ENCODE results near the gene TUBA3D. TPM values are rescaled to one million over a fixed set of nuclear protein-coding genes. Genes with fewer than 3 reads are reported as not detected.
"Not testable (repeated sequence)": the region's sequence is repeated elsewhere in the genome, so short reads cannot be mapped to it uniquely, and the experiment has no call there.

Gene TUBA3D
- total and polyA plus RNA-seq, 5 donors from 2014 or later: not detected

DNA sequence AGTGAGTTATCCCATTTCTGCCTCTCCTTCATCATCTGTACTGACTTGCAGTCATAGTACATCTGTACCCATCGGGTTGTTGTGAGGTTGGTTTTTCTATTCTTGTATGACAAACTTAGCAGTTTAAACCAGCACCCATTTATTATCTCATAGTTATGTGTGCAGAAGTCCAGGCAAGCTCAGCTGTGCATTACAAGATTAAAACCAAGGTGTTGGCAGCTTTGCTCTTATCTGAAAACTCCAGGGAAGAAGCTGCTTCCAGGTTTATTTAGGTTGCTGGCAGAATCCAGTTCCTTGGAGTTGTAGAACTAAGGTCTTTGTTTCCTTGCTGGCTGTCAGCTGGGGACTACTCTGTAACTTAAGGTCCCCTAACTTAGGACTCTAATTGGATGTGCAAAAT, 19.6 kb downstream of the TUBA3D start:
- Mint-ChIP-seq H3K4me1 (peaks cover 0 to 45% (median 16%) of the 10 kb centered on the region in 4 donors), H3K4me3 (peak overlapping the region; percentile 57 to 100 (median 77)), H3K27ac (peak overlapping the region; percentile 1 to 68 (median 56))
- DNase-seq; H3K36me3 Mint-ChIP-seq; ATAC-seq (ENCODE audit: low read depth in 2 of 2); H3K9me3 ChIP-seq (ENCODE audit: control insufficient read depth in 2 of 2, low read length in 2 of 2); H3K27me3 ChIP-seq (ENCODE audit: control insufficient read depth, insufficient read depth, low read length); H3K9me3 Mint-ChIP-seq; H3K4me3 ChIP-seq (ENCODE audit: low read depth, low read length); H3K27me3 Mint-ChIP-seq; H3K27ac ChIP-seq (ENCODE audit: insufficient read depth, low read length, poor library complexity, severe bottlenecking): not testable (repeated sequence)
- H3K4me1 ChIP-seq (ENCODE audit: control insufficient read depth, insufficient read depth, low read length, poor library complexity, severe bottlenecking): peaks cover 22% of the 10 kb centered on the region
- H3K36me3 ChIP-seq (ENCODE audit: control insufficient read depth, insufficient read depth, low read length): peaks cover 18% of the 10 kb centered on the region

DNA sequence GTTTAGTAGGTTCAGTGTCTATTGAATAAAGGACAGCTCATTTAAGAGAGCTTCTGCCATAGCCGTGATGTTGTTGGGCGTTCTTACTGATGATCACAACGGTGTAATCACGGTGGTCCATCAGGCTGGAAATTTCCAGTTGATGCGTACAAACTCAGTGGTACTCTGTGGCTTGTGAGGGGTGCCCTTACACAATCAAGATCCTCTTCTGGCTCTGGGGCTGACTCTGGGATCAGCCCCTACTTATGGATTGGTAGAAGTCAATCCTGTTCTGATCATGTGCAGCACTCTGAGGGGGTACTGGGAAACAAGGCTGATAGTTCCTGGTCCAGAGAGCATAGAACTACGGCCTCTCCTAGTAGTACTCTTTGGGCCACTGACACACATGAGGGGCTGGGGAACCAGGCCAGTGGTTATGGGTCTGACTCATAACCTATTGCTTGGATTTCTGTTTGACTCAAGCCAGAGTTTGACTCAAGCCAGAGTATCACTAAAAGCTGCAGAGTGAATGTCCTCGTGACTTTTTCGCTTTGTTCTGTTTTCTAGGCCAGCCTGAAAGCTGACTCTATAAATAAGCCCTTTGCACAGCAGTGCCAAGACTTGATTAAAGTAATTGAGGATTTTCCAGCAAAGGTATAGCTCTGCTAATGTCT, 22.5 kb downstream of the TUBA3D start:
- H3K4me1 ChIP-seq (ENCODE audit: control insufficient read depth, insufficient read depth, low read length, poor library complexity, severe bottlenecking); DNase-seq; H3K36me3 Mint-ChIP-seq; H3K27ac Mint-ChIP-seq; H3K27me3 Mint-ChIP-seq; H3K4me3 ChIP-seq (ENCODE audit: low read depth, low read length); H3K9me3 Mint-ChIP-seq; H3K27ac ChIP-seq (ENCODE audit: insufficient read depth, low read length, poor library complexity, severe bottlenecking); ATAC-seq (ENCODE audit: low read depth in 2 of 2); H3K27me3 ChIP-seq (ENCODE audit: control insufficient read depth, insufficient read depth, low read length); H3K9me3 ChIP-seq (ENCODE audit: control insufficient read depth in 2 of 2, low read length in 2 of 2): not testable (repeated sequence)
- peaks cover 29% of the 10 kb centered on the region for H3K36me3 ChIP-seq (ENCODE audit: control insufficient read depth, insufficient read depth, low read length)
- Mint-ChIP-seq H3K4me3 (peak overlapping the region in 1 of 4 donors; percentile 56), H3K4me1 (peaks cover 0 to 33% (median 10%) of the 10 kb centered on the region in 4 donors)

DNA sequence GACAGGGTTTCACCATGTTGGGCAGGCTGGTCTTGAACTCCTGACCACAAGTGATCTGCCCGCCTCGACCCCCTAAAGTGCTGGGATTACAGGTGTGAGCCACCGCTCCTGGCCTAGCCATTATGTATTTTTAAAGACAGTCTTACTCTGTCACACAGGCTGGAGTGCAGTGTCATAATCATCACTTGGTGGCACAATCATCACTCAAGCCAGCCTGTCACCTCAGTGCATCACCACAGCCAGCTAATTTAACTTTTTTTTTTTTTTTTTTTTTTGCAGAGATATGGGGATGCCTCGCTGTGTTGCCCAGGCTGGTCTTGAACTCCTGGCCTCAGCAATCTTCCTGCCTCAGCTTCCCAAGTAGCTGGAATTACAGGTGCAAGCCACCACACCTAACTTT, 27.7 kb downstream of the TUBA3D start:
- not testable (repeated sequence) for H3K9me3 ChIP-seq (ENCODE audit: control insufficient read depth in 2 of 2, low read length in 2 of 2); ATAC-seq (ENCODE audit: low read depth in 2 of 2); H3K4me3 Mint-ChIP-seq

DNA sequence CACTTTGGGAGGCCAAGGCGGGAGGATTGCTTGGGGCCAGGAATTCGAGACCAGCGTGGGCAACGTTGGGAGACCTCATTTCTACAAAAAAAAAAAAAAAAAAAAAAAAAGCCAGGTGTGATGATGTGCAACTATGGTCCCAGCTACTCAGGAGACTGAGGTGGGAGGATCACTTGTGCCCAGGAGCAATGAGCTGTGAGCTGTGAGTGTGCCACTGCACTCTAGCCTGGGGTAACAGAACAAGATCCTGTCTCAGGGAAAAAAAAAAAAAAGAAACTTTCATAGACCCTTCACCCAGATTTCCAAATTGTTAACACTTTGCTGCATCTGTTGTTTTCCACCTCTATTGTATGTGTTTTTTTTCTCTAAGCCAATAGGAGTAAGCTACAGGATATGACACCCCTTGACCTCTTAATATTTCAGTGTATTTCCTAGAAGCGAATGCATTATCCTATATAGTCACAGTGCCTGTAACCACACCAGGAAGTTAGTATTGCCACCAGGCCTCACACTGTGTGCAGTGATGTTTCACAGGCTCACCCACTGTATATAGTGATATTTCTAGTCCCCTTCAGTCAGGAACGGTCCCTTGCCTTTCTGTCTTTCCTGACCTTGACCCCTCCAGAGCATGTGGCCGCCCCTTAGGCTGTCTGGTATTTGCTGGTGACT, 28.3 kb downstream of the TUBA3D start:
- H3K36me3 Mint-ChIP-seq: peaks cover 32% of the 10 kb centered on the region
- peak in 1 of 3 donors; percentile 28 for DNase-seq
- not testable (repeated sequence) for H3K4me1 Mint-ChIP-seq; H3K9me3 Mint-ChIP-seq; H3K27ac ChIP-seq (ENCODE audit: insufficient read depth, low read length, poor library complexity, severe bottlenecking); H3K27ac Mint-ChIP-seq; H3K4me3 ChIP-seq (ENCODE audit: low read depth, low read length); H3K27me3 ChIP-seq (ENCODE audit: control insufficient read depth, insufficient read depth, low read length); H3K4me1 ChIP-seq (ENCODE audit: control insufficient read depth, insufficient read depth, low read length, poor library complexity, severe bottlenecking); H3K4me3 Mint-ChIP-seq; H3K9me3 ChIP-seq (ENCODE audit: control insufficient read depth in 2 of 2, low read length in 2 of 2); H3K27me3 Mint-ChIP-seq
- H3K36me3 ChIP-seq (ENCODE audit: control insufficient read depth, insufficient read depth, low read length): peaks cover 63% of the 10 kb centered on the region
- ATAC-seq (ENCODE audit: low read depth in 2 of 2): peak in 1 of 2 donors; percentile 61

More for the DNA sequence above, 27.7 kb downstream of the TUBA3D start:
- not testable (repeated sequence) for H3K27ac Mint-ChIP-seq; H3K4me1 Mint-ChIP-seq; H3K4me1 ChIP-seq (ENCODE audit: control insufficient read depth, insufficient read depth, low read length, poor library complexity, severe bottlenecking); H3K9me3 Mint-ChIP-seq; DNase-seq; H3K27me3 ChIP-seq (ENCODE audit: control insufficient read depth, insufficient read depth, low read length); H3K4me3 ChIP-seq (ENCODE audit: low read depth, low read length); H3K27ac ChIP-seq (ENCODE audit: insufficient read depth, low read length, poor library complexity, severe bottlenecking); H3K27me3 Mint-ChIP-seq
- H3K36me3 ChIP-seq (ENCODE audit: control insufficient read depth, insufficient read depth, low read length): peaks cover 62% of the 10 kb centered on the region
- peaks cover 32% of the 10 kb centered on the region for H3K36me3 Mint-ChIP-seq

DNA sequence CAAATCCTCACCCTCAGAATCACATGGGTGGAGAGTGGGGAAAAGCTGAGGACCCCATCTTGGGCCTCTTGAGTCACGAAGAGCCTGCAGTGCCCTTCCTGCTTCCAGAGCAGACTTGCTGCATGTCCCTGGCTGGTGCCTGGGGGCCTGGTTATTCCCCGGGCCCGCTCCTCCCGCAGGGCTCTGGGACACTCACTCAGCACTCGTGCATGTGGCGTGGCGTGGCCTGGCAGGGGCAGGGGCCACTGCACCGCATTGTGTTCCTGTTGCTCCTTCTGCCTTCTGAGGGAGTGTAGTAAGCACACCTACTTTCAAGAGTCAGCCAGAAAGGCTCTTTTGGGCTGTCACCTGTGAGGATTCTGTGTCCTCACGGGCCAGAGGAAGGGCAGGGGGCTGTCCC, 33.7 kb downstream of the TUBA3D start:
- peaks cover 30% of the 10 kb centered on the region for H3K36me3 Mint-ChIP-seq
- peaks cover 50% of the 10 kb centered on the region for H3K36me3 ChIP-seq (ENCODE audit: control insufficient read depth, insufficient read depth, low read length)
- DNase-seq (no peak), ATAC-seq (ENCODE audit: low read depth in 2 of 2) (no peak)
- H3K27ac ChIP-seq (ENCODE audit: insufficient read depth, low read length, poor library complexity, severe bottlenecking): no peak overlapping the region
- H3K4me3 ChIP-seq (ENCODE audit: low read depth, low read length): no peak overlapping the region
- no peaks in the 10 kb centered on the region for H3K27me3 Mint-ChIP-seq
- H3K4me1 Mint-ChIP-seq: no peaks in the 10 kb centered on the region
- H3K9me3 ChIP-seq (ENCODE audit: control insufficient read depth in 2 of 2, low read length in 2 of 2): no peaks in the 10 kb centered on the region
- no peak overlapping the region for H3K4me3 Mint-ChIP-seq
- H3K27ac Mint-ChIP-seq: no peak overlapping the region
- no peaks in the 10 kb centered on the region for H3K27me3 ChIP-seq (ENCODE audit: control insufficient read depth, insufficient read depth, low read length)
- no peaks in the 10 kb centered on the region for H3K9me3 Mint-ChIP-seq
- no peaks in the 10 kb centered on the region for H3K4me1 ChIP-seq (ENCODE audit: control insufficient read depth, insufficient read depth, low read length, poor library complexity, severe bottlenecking)

DNA sequence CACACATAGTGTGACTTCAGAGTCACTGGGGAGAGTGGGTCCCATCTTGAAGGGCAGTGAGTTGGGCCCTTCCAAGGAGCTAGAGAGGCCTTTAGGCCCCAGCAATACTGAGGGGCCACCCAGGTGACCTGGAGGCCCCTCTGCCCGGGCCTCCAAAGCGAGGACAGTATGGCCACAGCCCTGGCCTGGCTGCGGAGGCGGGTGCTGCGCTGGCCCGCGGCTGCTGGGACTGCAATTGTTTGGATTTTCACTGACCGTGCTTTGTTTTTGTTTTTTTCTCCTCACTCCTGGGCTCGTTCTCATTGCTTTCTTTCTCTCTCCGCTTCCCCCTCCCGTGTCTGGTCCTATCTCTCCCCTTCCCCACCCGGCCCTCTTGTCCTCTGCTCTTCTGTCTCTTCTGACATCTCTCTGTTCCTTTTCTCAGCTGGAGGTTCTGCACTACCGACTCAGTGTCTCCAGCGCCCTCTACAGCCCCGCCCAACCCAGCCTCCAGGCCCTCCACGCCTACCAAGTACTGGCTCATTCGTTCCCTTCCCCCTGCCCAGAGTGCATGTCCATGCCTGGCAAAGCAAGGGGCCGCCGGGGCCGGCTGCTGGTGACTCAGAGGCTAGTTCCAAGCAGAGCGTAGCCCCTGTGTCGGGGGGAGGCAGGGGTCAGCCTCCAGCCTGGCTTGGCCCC, 35.5 kb downstream of the TUBA3D start:
- DNase-seq; ATAC-seq (ENCODE audit: low read depth in 2 of 2); H3K4me1 ChIP-seq (ENCODE audit: control insufficient read depth, insufficient read depth, low read length, poor library complexity, severe bottlenecking); H3K27me3 ChIP-seq (ENCODE audit: control insufficient read depth, insufficient read depth, low read length); H3K4me3 ChIP-seq (ENCODE audit: low read depth, low read length); H3K27me3 Mint-ChIP-seq; H3K4me3 Mint-ChIP-seq; H3K27ac ChIP-seq (ENCODE audit: insufficient read depth, low read length, poor library complexity, severe bottlenecking); H3K9me3 ChIP-seq (ENCODE audit: control insufficient read depth in 2 of 2, low read length in 2 of 2); H3K4me1 Mint-ChIP-seq; H3K27ac Mint-ChIP-seq; H3K9me3 Mint-ChIP-seq: not testable (repeated sequence)
- H3K36me3 ChIP-seq (ENCODE audit: control insufficient read depth, insufficient read depth, low read length): peaks cover 38% of the 10 kb centered on the region
- H3K36me3 Mint-ChIP-seq: peaks cover 21% of the 10 kb centered on the region

DNA sequence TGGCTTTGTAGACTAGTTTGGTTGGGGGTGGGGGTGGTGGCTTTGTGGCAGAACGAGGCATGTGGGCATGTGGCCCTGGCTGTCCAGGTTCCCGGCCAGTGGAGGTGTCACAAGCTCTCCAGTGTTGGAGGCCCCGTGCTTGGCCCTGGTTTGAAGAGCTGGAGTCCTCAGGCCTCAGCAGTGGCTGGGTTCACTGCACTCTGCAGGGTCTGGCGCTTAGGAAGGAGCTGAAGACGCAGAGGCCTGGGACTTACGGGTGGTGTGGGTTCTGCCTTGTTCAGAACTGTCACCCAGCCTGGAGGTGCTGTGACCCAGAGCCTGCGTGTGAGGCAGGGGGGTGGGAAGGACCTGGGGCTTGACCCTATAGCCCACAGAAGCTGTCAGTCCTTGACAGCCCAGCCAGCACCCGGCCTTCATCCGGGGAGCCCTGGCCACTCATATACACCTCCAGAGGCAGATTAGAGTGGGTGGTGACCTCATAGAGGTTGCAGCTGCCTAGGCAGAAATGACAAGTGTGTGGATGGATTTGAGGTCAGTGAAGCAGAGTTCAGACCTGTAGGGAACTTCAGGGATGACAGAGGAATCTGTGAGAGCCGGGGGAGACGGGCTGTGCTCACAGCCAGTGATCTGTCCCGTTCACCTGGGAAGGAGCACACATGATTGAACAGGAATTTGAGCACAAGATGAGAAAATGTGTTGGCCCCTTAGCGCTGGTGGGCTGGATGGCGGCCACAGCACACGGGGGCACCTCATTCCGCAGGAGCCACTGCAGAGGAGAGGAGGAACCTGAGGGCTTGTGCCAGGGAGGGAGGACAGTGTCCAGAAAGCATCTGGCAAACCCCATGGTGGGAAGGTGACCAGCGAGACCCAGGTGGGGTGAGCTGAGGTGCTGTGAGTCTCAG, 36.3 kb downstream of the TUBA3D start:
- not testable (repeated sequence) for H3K27me3 ChIP-seq (ENCODE audit: control insufficient read depth, insufficient read depth, low read length); H3K27ac ChIP-seq (ENCODE audit: insufficient read depth, low read length, poor library complexity, severe bottlenecking); H3K9me3 ChIP-seq (ENCODE audit: control insufficient read depth in 2 of 2, low read length in 2 of 2); H3K4me1 Mint-ChIP-seq; H3K9me3 Mint-ChIP-seq; H3K4me1 ChIP-seq (ENCODE audit: control insufficient read depth, insufficient read depth, low read length, poor library complexity, severe bottlenecking); H3K4me3 ChIP-seq (ENCODE audit: low read depth, low read length); DNase-seq; H3K4me3 Mint-ChIP-seq; H3K27me3 Mint-ChIP-seq; ATAC-seq (ENCODE audit: low read depth in 2 of 2)
- H3K27ac Mint-ChIP-seq: peak overlapping the region in 1 of 3 donors; percentile 55
- peaks cover 17% of the 10 kb centered on the region for H3K36me3 Mint-ChIP-seq
- H3K36me3 ChIP-seq (ENCODE audit: control insufficient read depth, insufficient read depth, low read length): peaks cover 30% of the 10 kb centered on the region

Data from CD4-positive, CD25-positive, alpha-beta regulatory T cell (primary cell).